ENCODE results near the gene EDC3.
"Not testable (repeated sequence)": the region's sequence is repeated elsewhere in the genome, so short reads cannot be mapped to it uniquely, and the experiment has no call there.

Gene EDC3

GRCh38 chr15:74680456-74680855, 15.4 kb downstream of the EDC3 start:
- Mint-ChIP-seq H3K36me3 (peaks cover 13% of the 10 kb centered on the region), H3K4me1 (no peaks in the 10 kb centered on the region), H3K27ac (no peak overlapping the region), H3K27me3 (no peaks in the 10 kb centered on the region), H3K9me3 (peaks cover 3% of the 10 kb centered on the region), H3K4me3 (no peak overlapping the region)
- CTCF ChIA-PET: interaction anchor here (1.2 kb wide), 1 partner anchor 49 kb away, joined by 3 read pairs; no protein-coding TSS in a partner anchor
- DNase-seq: no peak

GRCh38 chr15:74676801-74677200, 19.0 kb downstream of the EDC3 start:
- CTCF ChIA-PET: no interaction called here
- Mint-ChIP-seq H3K27me3 (no peaks in the 10 kb centered on the region), H3K27ac (no peak overlapping the region), H3K4me1 (no peaks in the 10 kb centered on the region), H3K4me3 (no peak overlapping the region), H3K9me3 (no peaks in the 10 kb centered on the region), H3K36me3 (peaks cover 7% of the 10 kb centered on the region)
- DNase-seq: no peak

- no peak overlapping the region for H3K27ac Mint-ChIP-seq
- H3K36me3 Mint-ChIP-seq: peaks cover 17% of the 10 kb centered on the region
- no peaks in the 10 kb centered on the region for H3K9me3 Mint-ChIP-seq
- H3K4me3 Mint-ChIP-seq: no peak overlapping the region
- no peaks in the 10 kb centered on the region for H3K27me3 Mint-ChIP-seq
- CTCF ChIA-PET: no interaction called here
- H3K4me1 Mint-ChIP-seq: no peaks in the 10 kb centered on the region
- no peak for DNase-seq
Observed at GRCh38 chr15:74674161-74674560, 21.7 kb downstream of the EDC3 start.

GRCh38 chr15:74669627-74670026, 26.2 kb downstream of the EDC3 start:
- no peak for DNase-seq
- Mint-ChIP-seq H3K4me1 (no peaks in the 10 kb centered on the region), H3K9me3 (no peaks in the 10 kb centered on the region), H3K27me3 (no peaks in the 10 kb centered on the region), H3K27ac (no peak overlapping the region), H3K36me3 (peaks cover 22% of the 10 kb centered on the region), H3K4me3 (no peak overlapping the region)
- CTCF ChIA-PET: no interaction called here

GRCh38 chr15:74667975-74668374, 27.8 kb downstream of the EDC3 start:
- Mint-ChIP-seq H3K36me3 (peaks cover 18% of the 10 kb centered on the region), H3K27me3 (no peaks in the 10 kb centered on the region), H3K27ac (no peak overlapping the region), H3K4me1 (no peaks in the 10 kb centered on the region), H3K9me3 (no peaks in the 10 kb centered on the region), H3K4me3 (no peak overlapping the region)
- no peak for DNase-seq
- CTCF ChIA-PET: interaction anchor here (0.6 kb wide), 1 partner anchor 1612 kb away, joined by 3 read pairs; no protein-coding TSS in a partner anchor

- DNase-seq: no peak
- CTCF ChIA-PET: no interaction called here
- Mint-ChIP-seq H3K27me3 (no peaks in the 10 kb centered on the region), H3K4me1 (no peaks in the 10 kb centered on the region), H3K9me3 (no peaks in the 10 kb centered on the region), H3K36me3 (peaks cover 8% of the 10 kb centered on the region), H3K27ac (no peak overlapping the region), H3K4me3 (no peak overlapping the region)
Observed at GRCh38 chr15:74664670-74665069, 31.2 kb downstream of the EDC3 start.

GRCh38 chr15:74664028-74664616, 31.7 kb downstream of the EDC3 start:
- no peaks in the 10 kb centered on the region for H3K4me1 Mint-ChIP-seq
- H3K36me3 Mint-ChIP-seq: peaks cover 8% of the 10 kb centered on the region
- no peaks in the 10 kb centered on the region for H3K27me3 Mint-ChIP-seq

GRCh38 chr15:74663303-74664027, 32.4 kb downstream of the EDC3 start:
- Mint-ChIP-seq H3K27ac (no peak overlapping the region), H3K4me3 (no peak overlapping the region), H3K27me3 (no peaks in the 10 kb centered on the region), H3K36me3 (peaks cover 9% of the 10 kb centered on the region), H3K4me1 (no peaks in the 10 kb centered on the region), H3K9me3 (no peaks in the 10 kb centered on the region)
- CTCF ChIA-PET: interaction anchor here (0.9 to 1.2 kb wide), 2 partner anchors 79 to 106 kb away, joined by 3 to 4 read pairs; no protein-coding TSS in a partner anchor
- DNase-seq: no peak

More at GRCh38 chr15:74664028-74664616, 31.7 kb downstream of the EDC3 start:
- no peak for DNase-seq
- Mint-ChIP-seq H3K9me3 (no peaks in the 10 kb centered on the region), H3K4me3 (no peak overlapping the region), H3K27ac (no peak overlapping the region)
- CTCF ChIA-PET: no interaction called here

- H3K27ac Mint-ChIP-seq: no peak overlapping the region
- no peaks in the 10 kb centered on the region for H3K9me3 Mint-ChIP-seq
- no peak overlapping the region for H3K4me3 Mint-ChIP-seq
- peaks cover 7% of the 10 kb centered on the region for H3K4me1 Mint-ChIP-seq
- H3K36me3 Mint-ChIP-seq: peaks cover 4% of the 10 kb centered on the region
- DNase-seq: no peak
- CTCF ChIA-PET: interaction anchor here (1.2 to 1.3 kb wide), 2 partner anchors 107 to 239 kb away, joined by 3 to 4 read pairs; no protein-coding TSS in a partner anchor
- H3K27me3 Mint-ChIP-seq: no peaks in the 10 kb centered on the region
Observed at GRCh38 chr15:74662064-74662860, 33.6 kb downstream of the EDC3 start.

GRCh38 chr15:74661280-74661679, 34.5 kb downstream of the EDC3 start:
- not testable (repeated sequence) for H3K4me3 Mint-ChIP-seq, H3K9me3 Mint-ChIP-seq, H3K4me1 Mint-ChIP-seq, H3K27me3 Mint-ChIP-seq, DNase-seq, H3K36me3 Mint-ChIP-seq, H3K27ac Mint-ChIP-seq
- CTCF ChIA-PET: interaction anchor here (1.3 kb wide), 1 partner anchor 240 kb away, joined by 3 read pairs; no protein-coding TSS in a partner anchor

GRCh38 chr15:74657846-74658245, 38.0 kb downstream of the EDC3 start:
- CTCF ChIA-PET: interaction anchor here (1.3 kb wide), 1 partner anchor 10 kb away, joined by 3 read pairs; no protein-coding TSS in a partner anchor
- Mint-ChIP-seq H3K4me3 (no peak overlapping the region), H3K36me3 (peaks cover 10% of the 10 kb centered on the region), H3K9me3 (no peaks in the 10 kb centered on the region), H3K27ac (no peak overlapping the region), H3K4me1 (peaks cover 14% of the 10 kb centered on the region), H3K27me3 (no peaks in the 10 kb centered on the region)
- DNase-seq: no peak

- H3K9me3 Mint-ChIP-seq: no peaks in the 10 kb centered on the region
- H3K27me3 Mint-ChIP-seq: no peaks in the 10 kb centered on the region
- peaks cover 10% of the 10 kb centered on the region for H3K36me3 Mint-ChIP-seq
- no peak overlapping the region for H3K4me3 Mint-ChIP-seq
- peaks cover 14% of the 10 kb centered on the region for H3K4me1 Mint-ChIP-seq
- CTCF ChIA-PET: interaction anchor here (1.1 to 1.3 kb wide), 2 partner anchors 9 to 24 kb away, joined by 3 to 6 read pairs; no protein-coding TSS in a partner anchor
- H3K27ac Mint-ChIP-seq: no peak overlapping the region
- DNase-seq: no peak
Observed at GRCh38 chr15:74656935-74657535, 38.8 kb downstream of the EDC3 start.

GRCh38 chr15:74655424-74655823, 40.4 kb downstream of the EDC3 start:
- Mint-ChIP-seq H3K4me3 (no peak overlapping the region), H3K27ac (no peak overlapping the region), H3K4me1 (peaks cover 14% of the 10 kb centered on the region), H3K36me3 (peaks cover 9% of the 10 kb centered on the region), H3K27me3 (no peaks in the 10 kb centered on the region), H3K9me3 (no peaks in the 10 kb centered on the region)
- CTCF ChIA-PET: no interaction called here
- DNase-seq: no peak
